SH-SY5Y (cell line): ENCODE data around the gene PLA2G4B.

Experiments
- GATA2 ChIP-seq: IDR thresholded peaks from 2 replicates; pipeline ENCODE4 v1.6.1; 2011; ENCODE audit warnings: mild to moderate bottlenecking, low read depth, low read length
- GATA3 ChIP-seq: IDR thresholded peaks from 2 replicates; pipeline ENCODE4 v1.6.1; 2011; ENCODE audit warnings: low read depth, mild to moderate bottlenecking, low read length, moderate library complexity

PLA2G4B gene

GRCh38 chr15:41887893-41888292 lies 49.2 kb downstream of the PLA2G4B start:
- TF ChIP-seq GATA3: no peak
- no peak for TF ChIP-seq GATA2

- no peak for TF ChIP-seq GATA3
- no peak for TF ChIP-seq GATA2
Measured at GRCh38 chr15:41888662-41889253, 50.1 kb downstream of the PLA2G4B start.

GRCh38 chr15:41890050-41890690 lies 51.5 kb downstream of the PLA2G4B start:
- no peak for TF ChIP-seq GATA2
- TF ChIP-seq GATA3: no peak

GRCh38 chr15:41891226-41891625 lies 52.6 kb downstream of the PLA2G4B start:
- TF ChIP-seq GATA3 (no peak), GATA2 (no peak)

GRCh38 chr15:41891946-41892345 lies 53.3 kb downstream of the PLA2G4B start:
- no peak for TF ChIP-seq GATA3
- no peak for TF ChIP-seq GATA2

- no peak for TF ChIP-seq GATA3
- no peak for TF ChIP-seq GATA2
Measured at GRCh38 chr15:41892621-41893421, 54.2 kb downstream of the PLA2G4B start.

GRCh38 chr15:41893422-41894250 lies 55.0 kb downstream of the PLA2G4B start, which contains the start of gene SPTBN5:
TSS of gene SPTBN5 (minus strand) at chr15:41894053. CDS start at chr15:41893497, 556 bp downstream.
- TF ChIP-seq GATA2 (peak; percentile 98), GATA3 (no peak; the same call in 1 of the 2 replicates)

GRCh38 chr15:41894251-41894790 lies 55.7 kb downstream of the PLA2G4B start:
- TF ChIP-seq GATA3: no peak
- TF ChIP-seq GATA2: no peak

GRCh38 chr15:41894791-41895463 lies 56.3 kb downstream of the PLA2G4B start:
- TF ChIP-seq GATA3 (no peak), GATA2 (no peak)

- TF ChIP-seq GATA2: no peak
- TF ChIP-seq GATA3: no peak
Measured at GRCh38 chr15:41895491-41895890, 56.8 kb downstream of the PLA2G4B start.

GRCh38 chr15:41895957-41896356 lies 57.3 kb downstream of the PLA2G4B start:
- TF ChIP-seq GATA2 (no peak), GATA3 (no peak)

GRCh38 chr15:41896566-41896965 lies 57.9 kb downstream of the PLA2G4B start:
- TF ChIP-seq GATA3 (no peak), GATA2 (no peak)

- no peak for TF ChIP-seq GATA2
- no peak for TF ChIP-seq GATA3
Measured at GRCh38 chr15:41897363-41897799, 58.7 kb downstream of the PLA2G4B start.
